DOHH2 (cell line): ENCODE data around the gene GFER.
"Not testable (repeated sequence)": the region's sequence is repeated elsewhere in the genome, so short reads cannot be mapped to it uniquely, and the experiment has no call there.

Experiments
- H3F3A ChIP-seq: fragments of 200-600 bp; sonication (generic), shearing (Covaris generic); 2 replicates; pipeline ENCODE4 v1.6.0; 2016; ENCODE audit warnings: antibody characterized with exemption, mild to moderate bottlenecking; ENCODE audit not compliant: control insufficient read depth, insufficient read depth
- H3K27ac ChIP-seq: fragments of 200-600 bp; sonication (generic); 2 replicates; pipeline ENCODE4 v1.5.1; 2014; ENCODE audit warnings: low read depth, mild to moderate bottlenecking, low read length, moderate library complexity
- H3K27me3 ChIP-seq: fragments of 200-600 bp; sonication (generic); 2 replicates; pipeline ENCODE4 v1.6.1; 2014; ENCODE audit warnings: mild to moderate bottlenecking, low read length, mixed read lengths; ENCODE audit not compliant: control insufficient read depth
- H3K36me3 ChIP-seq: fragments of 200-600 bp; sonication (generic); 2 replicates; pipeline ENCODE4 v1.6.1; 2014; ENCODE audit warnings: mild to moderate bottlenecking, low read length, moderate library complexity, mixed read lengths; ENCODE audit not compliant: control insufficient read depth
- H3K4me1 ChIP-seq: fragments of 200-600 bp; sonication (generic); 2 replicates; pipeline ENCODE4 v1.6.1; 2014; ENCODE audit warnings: mild to moderate bottlenecking, low read length, mixed read lengths; ENCODE audit not compliant: control insufficient read depth
- H3K4me2 ChIP-seq: fragments of 200-600 bp; sonication (generic); 2 replicates; pipeline ENCODE4 v1.6.0; 2014; ENCODE audit warnings: mild to moderate bottlenecking, low read length, moderate library complexity
- H3K4me3 ChIP-seq: fragments of 200-600 bp; sonication (generic); 2 replicates; pipeline ENCODE4 v1.5.1; 2014; ENCODE audit warnings: mild to moderate bottlenecking, low read length, mixed read lengths
- H3K79me2 ChIP-seq: fragments of 200-600 bp; sonication (generic); 2 replicates; pipeline ENCODE4 v1.6.1; 2014; ENCODE audit warnings: mild to moderate bottlenecking, low read length, mixed read lengths; ENCODE audit not compliant: control insufficient read depth
- H3K9me2 ChIP-seq: fragments of 200-600 bp; sonication (generic); replicated peaks from 2 replicates; pipeline ENCODE4 v1.6.1; 2014; ENCODE audit warnings: mild to moderate bottlenecking, low read length, mixed read lengths; ENCODE audit not compliant: control insufficient read depth
- H3K9me3 ChIP-seq: fragments of 200-600 bp; sonication (generic); 2 replicates; pipeline ENCODE4 v1.6.1; 2014; ENCODE audit warnings: antibody characterized with exemption, low read length, mixed read lengths; ENCODE audit not compliant: control insufficient read depth, insufficient read depth
- H4K20me1 ChIP-seq: fragments of 200-600 bp; sonication (generic); 2 replicates; pipeline ENCODE4 v1.6.0; 2014; ENCODE audit warnings: low read depth, mild to moderate bottlenecking, antibody characterized with exemption, low read length, moderate library complexity; ENCODE audit not compliant: control insufficient read depth, insufficient read depth
- CTCF ChIP-seq: fragments of 200-600 bp; sonication (generic); IDR thresholded peaks from one replicate; pipeline ENCODE4 v1.5.1; 2014; ENCODE audit warnings: antibody characterized with exemption, mild to moderate bottlenecking, low read depth, low read length; ENCODE audit not compliant: poor library complexity, severe bottlenecking
- EZH2phosphoT487 ChIP-seq: fragments of 200-600 bp; sonication (generic); IDR thresholded peaks from 2 replicates; pipeline ENCODE4 v1.6.1; 2017; ENCODE audit warnings: borderline replicate concordance, mild to moderate bottlenecking, antibody characterized with exemption, low read length, moderate library complexity, mixed read lengths

Gene GFER

GRCh38 chr16:2009164-2009711 lies 25.2 kb downstream of the GFER start:
- Histone ChIP-seq H3K27me3 (no peaks in the 10 kb centered on the region), H3K9me2 (no peaks in the 10 kb centered on the region), H3K79me2 (peaks cover 64% of the 10 kb centered on the region), H3K9me3 (no peaks in the 10 kb centered on the region), H3K36me3 (peaks cover 51% of the 10 kb centered on the region), H4K20me1 (peaks cover 28% of the 10 kb centered on the region), H3K27ac (peak overlapping the region; percentile 59), H3K4me3 (peak overlapping the region; percentile 88), H3K4me1 (peaks cover 46% of the 10 kb centered on the region), H3F3A (no peaks in the 10 kb centered on the region), H3K4me2 (peak overlapping the region; percentile 93)
- no peak for TF ChIP-seq EZH2phosphoT487
- TF ChIP-seq CTCF = no peak

- Histone ChIP-seq H3K79me2 (peaks cover 57% of the 10 kb centered on the region), H3K4me2 (peak within 1 kb of the TSS; percentile 93), H3K4me1 (peaks cover 41% of the 10 kb centered on the region)
These were observed 26.0 kb downstream of the GFER start, which contains the start of gene ZNF598 for GRCh38 chr16:2009791-2010510. Gene ZNF598 (minus strand): TSS chr16:2009821.

GRCh38 chr16:2011726-2012125 lies 27.7 kb downstream of the GFER start:
- not testable (repeated sequence) for H3K27ac ChIP-seq, H3K9me3 ChIP-seq
- H3K4me1 ChIP-seq = peaks cover 26% of the 10 kb centered on the region

More at GRCh38 chr16:2009791-2010510, 26.0 kb downstream of the GFER start, which contains the start of gene ZNF598:
- Histone ChIP-seq H3K27ac (peak within 1 kb of the TSS; percentile 61), H4K20me1 (peaks cover 28% of the 10 kb centered on the region), H3K9me2 (no peaks in the 10 kb centered on the region), H3K9me3 (no peaks in the 10 kb centered on the region), H3K4me3 (peak within 1 kb of the TSS; percentile 88), H3F3A (no peaks in the 10 kb centered on the region), H3K36me3 (peaks cover 46% of the 10 kb centered on the region), H3K27me3 (no peaks in the 10 kb centered on the region)
- no peak for TF ChIP-seq EZH2phosphoT487
- TF ChIP-seq CTCF = no peak

GRCh38 chr16:2013527-2013926 lies 29.5 kb downstream of the GFER start:
- Histone ChIP-seq H3K27ac (no peak overlapping the region), H3K4me2 (no peak overlapping the region), H3K4me3 (no peak overlapping the region), H3K27me3 (peaks cover 4% of the 10 kb centered on the region), H3K36me3 (peaks cover 12% of the 10 kb centered on the region), H3K4me1 (peaks cover 8% of the 10 kb centered on the region), H3K79me2 (peaks cover 21% of the 10 kb centered on the region), H3F3A (no peaks in the 10 kb centered on the region), H4K20me1 (peaks cover 2% of the 10 kb centered on the region), H3K9me3 (no peaks in the 10 kb centered on the region), H3K9me2 (no peaks in the 10 kb centered on the region)
- TF ChIP-seq EZH2phosphoT487 (no peak), CTCF (no peak)

More at GRCh38 chr16:2011726-2012125, 27.7 kb downstream of the GFER start:
- H4K20me1 ChIP-seq = peaks cover 20% of the 10 kb centered on the region
- H3K4me3 ChIP-seq, H3K4me2 ChIP-seq, H3K27me3 ChIP-seq, H3F3A ChIP-seq, H3K9me2 ChIP-seq: not testable (repeated sequence)
- peaks cover 30% of the 10 kb centered on the region for H3K36me3 ChIP-seq
- H3K79me2 ChIP-seq = peaks cover 39% of the 10 kb centered on the region
